ENCODE data around the gene KCNK17.

DNA sequence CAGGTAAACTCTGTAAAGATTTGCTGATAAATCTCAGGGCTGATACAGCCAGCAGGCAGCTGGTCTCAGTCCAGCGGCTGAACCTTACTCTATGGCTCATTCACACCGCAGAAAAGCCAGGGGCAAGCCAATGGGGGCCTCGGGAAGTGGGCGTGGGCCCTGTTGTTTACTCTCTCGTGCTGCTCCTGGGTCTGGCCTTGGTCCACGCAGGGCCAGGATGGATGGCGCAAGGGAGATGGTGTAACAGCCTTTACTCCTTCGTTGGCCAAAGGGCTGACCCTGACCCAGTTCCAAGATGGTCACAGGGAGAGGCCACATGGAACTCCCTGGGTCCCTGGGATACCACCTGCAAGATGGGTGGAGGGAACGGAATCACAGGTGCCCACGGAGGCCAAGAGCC lies 16.2 kb downstream of the KCNK17 start:
- TF ChIP-seq, protein P1, sequence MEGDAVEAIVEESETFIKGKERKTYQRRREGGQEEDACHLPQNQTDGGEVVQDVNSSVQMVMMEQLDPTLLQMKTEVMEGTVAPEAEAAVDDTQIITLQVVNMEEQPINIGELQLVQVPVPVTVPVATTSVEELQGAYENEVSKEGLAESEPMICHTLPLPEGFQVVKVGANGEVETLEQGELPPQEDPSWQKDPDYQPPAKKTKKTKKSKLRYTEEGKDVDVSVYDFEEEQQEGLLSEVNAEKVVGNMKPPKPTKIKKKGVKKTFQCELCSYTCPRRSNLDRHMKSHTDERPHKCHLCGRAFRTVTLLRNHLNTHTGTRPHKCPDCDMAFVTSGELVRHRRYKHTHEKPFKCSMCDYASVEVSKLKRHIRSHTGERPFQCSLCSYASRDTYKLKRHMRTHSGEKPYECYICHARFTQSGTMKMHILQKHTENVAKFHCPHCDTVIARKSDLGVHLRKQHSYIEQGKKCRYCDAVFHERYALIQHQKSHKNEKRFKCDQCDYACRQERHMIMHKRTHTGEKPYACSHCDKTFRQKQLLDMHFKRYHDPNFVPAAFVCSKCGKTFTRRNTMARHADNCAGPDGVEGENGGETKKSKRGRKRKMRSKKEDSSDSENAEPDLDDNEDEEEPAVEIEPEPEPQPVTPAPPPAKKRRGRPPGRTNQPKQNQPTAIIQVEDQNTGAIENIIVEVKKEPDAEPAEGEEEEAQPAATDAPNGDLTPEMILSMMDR (IDR thresholded peaks at IDR 0.05; ENCODE audit: insufficient read depth, low read depth, low read length) = no peak
- TF ChIP-seq EZH2 (IDR thresholded peaks at IDR 0.05; ENCODE audit: insufficient read depth, low read length) = no peak

All from astrocyte (in vitro differentiated cells and primary cell).